Panc1 (cell line): ENCODE results near the gene CYP26C1. TPM values are rescaled to one million over a fixed set of nuclear protein-coding genes. Genes with fewer than 3 reads are reported as not detected.

Experiments used
- ATAC-seq: fragments of 200-7000 bp; cut with Tn5 transposase; 2 replicates; pipeline ENCODE4 v1.9.1; 2020; ENCODE audit warnings: mild to moderate bottlenecking, moderate library complexity
- BruUV-seq: library from RNA; stranded (reverse); fragments of 400-500 nt; replicated peaks from 2 replicates; lab custom pipeline; 2021; lab: Mats Ljungman, UMichigan
- CTCF ChIA-PET: fragments of 300-600 bp; sonication (Branson Sonifier 250); formaldehyde crosslinking; loops from one replicate; lab custom pipeline; 2022; ENCODE audit warnings: antibody characterized with exemption; lab: Charles Lee
- POLR2A ChIA-PET: fragments of 300-600 bp; sonication (Branson Sonifier 250); formaldehyde crosslinking; loops from one replicate; lab custom pipeline; 2022; ENCODE audit warnings: antibody characterized with exemption; lab: Charles Lee
- DNase-seq: peaks from one replicate; pipeline ENCODE4 v3.0.0-alpha.2; 2010; ENCODE audit warnings: low read depth, low spot score
- H3K27ac ChIP-seq: 2 replicates; pipeline ENCODE4 v1.5.1; 2011; ENCODE audit warnings: mild to moderate bottlenecking, low read length, inconsistent platforms
- H3K27me3 ChIP-seq: fragments of 200-500 bp; sonication (Bioruptor generic); 2 replicates; pipeline ENCODE4 v1.6.0; 2014; ENCODE audit warnings: low read length, inconsistent platforms; ENCODE audit not compliant: control insufficient read depth, insufficient read depth
- H3K36me3 ChIP-seq: fragments of 200-500 bp; sonication (Bioruptor generic); 2 replicates; pipeline ENCODE4 v1.5.1; 2014; ENCODE audit warnings: inconsistent platforms, mild to moderate bottlenecking, low read length, moderate library complexity; ENCODE audit not compliant: control insufficient read depth, insufficient read depth
- H3K4me1 ChIP-seq: 2 replicates; pipeline ENCODE4 v1.5.1; 2011; ENCODE audit warnings: inconsistent platforms, mild to moderate bottlenecking, low read length, moderate library complexity; ENCODE audit not compliant: control insufficient read depth, insufficient read depth
- H3K4me3 ChIP-seq, 2 experiments: 2 replicates each; pipeline ENCODE4 v1.5.1; 2011 to 2012; ENCODE audit warnings: low read depth in 2 of 2, low read length in 2 of 2, mild to moderate bottlenecking in 2 of 2, inconsistent platforms in 1 of 2, moderate library complexity in 1 of 2
- H3K9me3 ChIP-seq: fragments of 200-500 bp; sonication (Bioruptor generic); 2 replicates; pipeline ENCODE4 v1.5.1; 2014; ENCODE audit warnings: low read depth, mild to moderate bottlenecking, inconsistent platforms, low read length, moderate library complexity; ENCODE audit not compliant: control insufficient read depth, insufficient read depth
- CTCF ChIP-seq: fragments of 450-650 bp; IDR thresholded peaks from 2 replicates; pipeline ENCODE4 v1.5.1; 2017; ENCODE audit warnings: mild to moderate bottlenecking
- SIN3A ChIP-seq: IDR thresholded peaks from 2 replicates; pipeline ENCODE4 v1.6.1; 2012; ENCODE audit warnings: low read depth, mild to moderate bottlenecking, low read length, moderate library complexity, borderline replicate concordance; ENCODE audit not compliant: insufficient read depth
- in situ Hi-C: cut with HindIII; loops from 2 replicates; pipeline ENCODE4 v1.10.0; 2016; ENCODE audit warnings: low sequenced_read_pairs, low pct_unique_long_range_greater_than_20kb
- intact Hi-C: fragments of 100-400 bp; cut with micrococcal nuclease; formaldehyde crosslinking; loops from one replicate; pipeline ENCODE4 v1.10.0; 2022; ENCODE audit not compliant: unreplicated experiment
- total RNA-seq: library from RNA; stranded (reverse); gene quantifications from one replicate; pipeline ENCODE4 v1.2.1, GENCODE V29; 2021; ENCODE audit not compliant: unreplicated experiment

Gene CYP26C1
- total RNA-seq, 1 experiment from 2014 or later = 1.1 TPM

- Histone ChIP-seq H3K9me3 (no peaks in the 10 kb centered on the region), H3K27me3 (peaks cover 7% of the 10 kb centered on the region; the same call in 1 of the 2 replicates), H3K36me3 (no peaks in the 10 kb centered on the region), H3K27ac (no peak overlapping the region), H3K4me3 (no peak overlapping the region), H3K4me1 (no peaks in the 10 kb centered on the region)
- TF ChIP-seq CTCF (peak; percentile 58), SIN3A (no peak)
- intact Hi-C loops (loop anchor here (10.0 kb wide), 1 partner anchor 169 kb away; no protein-coding TSS in a partner anchor), in situ Hi-C loops (no loop called here)
- BruUV-seq = no TSS peak
- ATAC-seq (peak; percentile 79), DNase-seq (peak; percentile 15)
- ChIA-PET CTCF (interaction anchor here (0.6 to 1.5 kb wide), 6 partner anchors 11 to 367 kb away, joined by 3 to 15 read pairs (median 4); no protein-coding TSS in a partner anchor), POLR2A (interaction anchor here (0.7 kb wide), 1 partner anchor 452 kb away, joined by 3 read pairs; no protein-coding TSS in a partner anchor)
These were observed 55.2 kb downstream of the CYP26C1 start for GRCh38 chr10:93115661-93116383.

Other genes starting within 250 kb of the CYP26C1 start
- 17.0 TPM for gene EXOC6, start 212.3 kb upstream of the CYP26C1 start, total RNA-seq
- gene CYP26A1, start 13.1 kb downstream of the CYP26C1 start, total RNA-seq = 1.5 TPM